Measurements from ENCODE around the gene ZNF556.

Gene ZNF556

DNA sequence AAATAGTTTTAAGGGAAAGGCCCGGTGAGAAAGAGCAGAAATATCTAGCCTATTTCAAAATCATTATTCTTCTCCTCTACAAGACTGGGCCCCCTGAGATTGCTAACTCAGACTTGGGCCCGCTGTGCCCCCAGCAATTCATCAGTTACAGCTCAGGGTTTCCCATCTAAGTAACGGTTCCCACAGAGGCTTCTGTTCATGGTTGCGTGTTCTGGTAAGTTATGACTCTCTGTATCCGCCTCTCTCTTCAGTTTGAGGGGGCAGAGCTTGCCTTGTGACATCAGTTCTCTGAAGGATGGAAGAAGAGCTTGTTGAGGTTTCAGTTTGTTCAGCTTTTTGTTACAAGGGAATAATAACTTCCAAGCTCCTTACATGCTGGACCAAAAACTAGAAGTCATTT, 45.2 kb downstream of the ZNF556 start:
- no peak overlapping the region for H3K4me3 ChIP-seq (ENCODE audit: low read depth, low read length)
- no peak for DNase-seq (ENCODE audit: low read depth)
- no peak for TF ChIP-seq POLR2A (IDR thresholded peaks at IDR 0.05; ENCODE audit: extremely low read depth, insufficient read length)
- TF ChIP-seq, protein P1, sequence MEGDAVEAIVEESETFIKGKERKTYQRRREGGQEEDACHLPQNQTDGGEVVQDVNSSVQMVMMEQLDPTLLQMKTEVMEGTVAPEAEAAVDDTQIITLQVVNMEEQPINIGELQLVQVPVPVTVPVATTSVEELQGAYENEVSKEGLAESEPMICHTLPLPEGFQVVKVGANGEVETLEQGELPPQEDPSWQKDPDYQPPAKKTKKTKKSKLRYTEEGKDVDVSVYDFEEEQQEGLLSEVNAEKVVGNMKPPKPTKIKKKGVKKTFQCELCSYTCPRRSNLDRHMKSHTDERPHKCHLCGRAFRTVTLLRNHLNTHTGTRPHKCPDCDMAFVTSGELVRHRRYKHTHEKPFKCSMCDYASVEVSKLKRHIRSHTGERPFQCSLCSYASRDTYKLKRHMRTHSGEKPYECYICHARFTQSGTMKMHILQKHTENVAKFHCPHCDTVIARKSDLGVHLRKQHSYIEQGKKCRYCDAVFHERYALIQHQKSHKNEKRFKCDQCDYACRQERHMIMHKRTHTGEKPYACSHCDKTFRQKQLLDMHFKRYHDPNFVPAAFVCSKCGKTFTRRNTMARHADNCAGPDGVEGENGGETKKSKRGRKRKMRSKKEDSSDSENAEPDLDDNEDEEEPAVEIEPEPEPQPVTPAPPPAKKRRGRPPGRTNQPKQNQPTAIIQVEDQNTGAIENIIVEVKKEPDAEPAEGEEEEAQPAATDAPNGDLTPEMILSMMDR (IDR thresholded peaks at IDR 0.05; ENCODE audit: low read depth, low read length), result no peak

DNA sequence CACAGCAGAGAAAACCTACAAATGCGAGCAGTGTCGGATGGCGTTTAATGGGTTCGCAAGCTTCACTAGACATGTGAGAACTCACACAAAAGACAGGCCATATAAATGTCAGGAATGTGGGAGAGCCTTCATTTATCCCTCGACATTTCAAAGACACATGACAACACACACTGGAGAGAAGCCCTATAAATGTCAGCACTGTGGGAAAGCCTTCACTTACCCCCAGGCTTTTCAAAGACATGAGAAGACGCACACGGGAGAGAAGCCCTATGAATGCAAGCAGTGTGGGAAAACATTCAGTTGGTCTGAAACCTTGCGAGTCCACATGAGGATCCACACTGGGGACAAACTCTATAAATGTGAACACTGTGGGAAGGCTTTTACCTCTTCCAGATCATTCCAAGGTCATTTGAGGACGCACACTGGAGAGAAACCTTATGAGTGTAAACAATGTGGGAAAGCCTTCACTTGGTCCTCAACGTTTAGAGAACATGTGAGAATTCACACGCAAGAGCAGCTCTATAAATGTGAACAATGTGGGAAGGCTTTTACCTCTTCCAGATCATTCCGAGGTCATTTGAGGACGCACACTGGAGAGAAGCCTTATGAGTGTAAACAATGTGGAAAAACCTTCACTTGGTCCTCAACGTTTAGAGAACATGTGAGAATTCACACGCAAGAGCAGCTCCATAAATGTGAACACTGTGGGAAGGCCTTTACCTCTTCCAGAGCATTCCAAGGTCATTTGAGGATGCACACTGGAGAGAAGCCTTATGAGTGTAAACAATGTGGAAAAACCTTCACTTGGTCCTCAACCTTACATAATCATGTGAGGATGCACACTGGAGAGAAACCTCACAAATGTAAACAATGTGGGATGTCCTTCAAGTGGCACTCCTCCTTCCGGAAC, 50.4 kb downstream of the ZNF556 start:
- H3K4me3 ChIP-seq (ENCODE audit: low read depth, low read length), result no peak overlapping the region
- no peak for DNase-seq (ENCODE audit: low read depth)
- TF ChIP-seq, protein P2, sequence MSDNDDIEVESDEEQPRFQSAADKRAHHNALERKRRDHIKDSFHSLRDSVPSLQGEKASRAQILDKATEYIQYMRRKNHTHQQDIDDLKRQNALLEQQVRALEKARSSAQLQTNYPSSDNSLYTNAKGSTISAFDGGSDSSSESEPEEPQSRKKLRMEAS (IDR thresholded peaks at IDR 0.05; ENCODE audit: low read depth, low read length), result no peak
- TF ChIP-seq, protein P1 (IDR thresholded peaks at IDR 0.05; ENCODE audit: low read depth, low read length), result no peak
- TF ChIP-seq POLR2A (IDR thresholded peaks at IDR 0.05; ENCODE audit: extremely low read depth, insufficient read length), result no peak
- no peak for TF ChIP-seq MYC (IDR thresholded peaks at IDR 0.05; ENCODE audit: low read depth, low read length)

DNA sequence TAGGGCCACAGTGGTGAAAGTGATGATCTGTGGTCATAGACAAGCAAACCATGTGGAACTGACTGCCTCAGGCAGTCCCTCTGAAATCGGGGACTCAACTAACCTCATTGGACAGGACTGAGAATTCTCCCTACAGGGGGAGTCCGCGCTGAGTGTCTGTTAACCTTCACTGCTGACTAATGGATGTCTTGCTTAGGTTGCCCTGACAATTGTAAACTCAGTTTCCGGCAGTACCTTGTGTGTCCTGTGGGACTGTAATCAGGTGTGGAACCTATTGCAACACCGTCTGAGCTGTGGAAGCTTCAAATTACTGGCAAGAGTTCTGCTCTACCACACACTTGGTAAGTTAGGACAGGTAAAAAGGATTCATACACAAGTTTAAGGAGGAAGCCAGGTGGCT, 55.9 kb downstream of the ZNF556 start:
- TF ChIP-seq, protein P1 (IDR thresholded peaks at IDR 0.05; ENCODE audit: low read depth, low read length), result no peak
- no peak for TF ChIP-seq MYC (IDR thresholded peaks at IDR 0.05; ENCODE audit: low read depth, low read length)
- TF ChIP-seq, protein P2 (IDR thresholded peaks at IDR 0.05; ENCODE audit: low read depth, low read length), result no peak
- TF ChIP-seq POLR2A (IDR thresholded peaks at IDR 0.05; ENCODE audit: extremely low read depth, insufficient read length), result no peak
- no peak overlapping the region for H3K4me3 ChIP-seq (ENCODE audit: low read depth, low read length)
- DNase-seq (ENCODE audit: low read depth), result no peak

DNA sequence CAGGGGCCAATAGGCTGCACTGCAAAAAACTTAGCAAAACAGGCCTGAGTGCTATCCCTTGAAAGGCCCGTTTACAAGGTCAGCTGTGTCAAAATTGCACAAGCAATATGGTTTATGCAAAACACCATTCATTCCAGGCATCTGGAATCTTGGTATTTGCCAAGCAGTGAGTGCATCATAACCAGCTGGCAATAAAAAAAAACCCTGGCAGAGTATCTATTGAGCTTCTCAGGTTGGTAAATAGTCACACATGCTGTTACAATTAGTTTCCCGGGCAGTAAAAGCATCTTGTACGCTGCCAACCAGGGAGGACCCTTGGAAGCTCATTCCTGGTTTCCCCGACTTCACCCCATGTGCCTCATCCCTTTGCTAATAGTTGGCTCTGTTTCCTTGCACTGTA, 56.4 kb downstream of the ZNF556 start:
- no peak for DNase-seq (ENCODE audit: low read depth)
- no peak overlapping the region for H3K4me3 ChIP-seq (ENCODE audit: low read depth, low read length)
- TF ChIP-seq MYC (IDR thresholded peaks at IDR 0.05; ENCODE audit: low read depth, low read length) (no peak), POLR2A (IDR thresholded peaks at IDR 0.05; ENCODE audit: extremely low read depth, insufficient read length) (no peak)
- TF ChIP-seq, protein P2 (IDR thresholded peaks at IDR 0.05; ENCODE audit: low read depth, low read length), result no peak
- TF ChIP-seq, protein P1 (IDR thresholded peaks at IDR 0.05; ENCODE audit: low read depth, low read length), result no peak

DNA sequence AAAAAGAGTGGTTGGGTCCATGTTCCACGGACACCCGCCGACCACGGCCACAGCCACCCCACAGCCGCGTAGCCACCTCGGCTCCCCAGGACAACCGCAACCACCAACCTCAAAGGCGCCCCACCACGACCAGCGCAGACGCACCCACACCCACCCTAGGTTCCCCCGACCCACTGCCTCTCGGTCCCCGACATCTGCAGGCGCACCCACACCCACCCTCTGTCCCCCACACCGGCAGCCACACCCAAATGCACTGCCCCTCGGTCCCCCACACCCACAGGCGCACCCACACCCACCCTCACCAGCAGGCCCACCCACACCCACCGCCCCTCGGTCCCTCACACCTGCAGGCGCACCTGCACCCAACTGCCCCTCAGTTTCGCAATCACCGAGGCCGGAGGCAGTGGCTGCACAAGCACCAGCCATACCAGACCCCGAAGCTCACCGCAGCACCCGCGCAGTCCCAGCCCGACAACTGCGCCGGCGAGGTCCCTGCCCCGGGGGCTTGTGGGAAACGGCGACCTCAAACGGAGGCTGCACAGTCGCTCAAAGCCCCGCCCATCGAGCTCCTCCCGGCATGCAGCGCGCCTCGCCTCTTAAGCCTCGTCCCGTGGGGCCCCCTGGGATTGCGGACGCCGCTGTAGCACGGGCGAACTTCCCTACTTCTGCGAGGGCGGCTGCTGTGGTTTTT, 59.4 kb downstream of the ZNF556 start:
- no peak overlapping the region for H3K4me3 ChIP-seq (ENCODE audit: low read depth, low read length)
- DNase-seq (ENCODE audit: low read depth), result no peak
- TF ChIP-seq, protein P2 (IDR thresholded peaks at IDR 0.05; ENCODE audit: low read depth, low read length), result no peak
- no peak for TF ChIP-seq POLR2A (IDR thresholded peaks at IDR 0.05; ENCODE audit: extremely low read depth, insufficient read length)
- TF ChIP-seq, protein P1 (IDR thresholded peaks at IDR 0.05; ENCODE audit: low read depth, low read length), result no peak
- no peak for TF ChIP-seq MYC (IDR thresholded peaks at IDR 0.05; ENCODE audit: low read depth, low read length)

All from NB4 (cell line).